A549 treated with Mapracorat at 1 μM for 4 hours (cell line): ENCODE data around the gene UTP11. TPM values are rescaled to one million over a fixed set of nuclear protein-coding genes. Genes with fewer than 3 reads are reported as not detected.

Source experiments
- total RNA-seq: library from RNA; stranded (reverse); fragments of 200-300 nt; extraction: Qiagen RNA extraction; gene quantifications from 5 replicates; pipeline ENCODE4 v1.2.3, GENCODE V29; 2022

The UTP11 gene, protein sequence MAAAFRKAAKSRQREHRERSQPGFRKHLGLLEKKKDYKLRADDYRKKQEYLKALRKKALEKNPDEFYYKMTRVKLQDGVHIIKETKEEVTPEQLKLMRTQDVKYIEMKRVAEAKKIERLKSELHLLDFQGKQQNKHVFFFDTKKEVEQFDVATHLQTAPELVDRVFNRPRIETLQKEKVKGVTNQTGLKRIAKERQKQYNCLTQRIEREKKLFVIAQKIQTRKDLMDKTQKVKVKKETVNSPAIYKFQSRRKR
- total RNA-seq: 38.8 to 68.4 TPM (median 40.1 TPM) in 5 replicates

DNA sequence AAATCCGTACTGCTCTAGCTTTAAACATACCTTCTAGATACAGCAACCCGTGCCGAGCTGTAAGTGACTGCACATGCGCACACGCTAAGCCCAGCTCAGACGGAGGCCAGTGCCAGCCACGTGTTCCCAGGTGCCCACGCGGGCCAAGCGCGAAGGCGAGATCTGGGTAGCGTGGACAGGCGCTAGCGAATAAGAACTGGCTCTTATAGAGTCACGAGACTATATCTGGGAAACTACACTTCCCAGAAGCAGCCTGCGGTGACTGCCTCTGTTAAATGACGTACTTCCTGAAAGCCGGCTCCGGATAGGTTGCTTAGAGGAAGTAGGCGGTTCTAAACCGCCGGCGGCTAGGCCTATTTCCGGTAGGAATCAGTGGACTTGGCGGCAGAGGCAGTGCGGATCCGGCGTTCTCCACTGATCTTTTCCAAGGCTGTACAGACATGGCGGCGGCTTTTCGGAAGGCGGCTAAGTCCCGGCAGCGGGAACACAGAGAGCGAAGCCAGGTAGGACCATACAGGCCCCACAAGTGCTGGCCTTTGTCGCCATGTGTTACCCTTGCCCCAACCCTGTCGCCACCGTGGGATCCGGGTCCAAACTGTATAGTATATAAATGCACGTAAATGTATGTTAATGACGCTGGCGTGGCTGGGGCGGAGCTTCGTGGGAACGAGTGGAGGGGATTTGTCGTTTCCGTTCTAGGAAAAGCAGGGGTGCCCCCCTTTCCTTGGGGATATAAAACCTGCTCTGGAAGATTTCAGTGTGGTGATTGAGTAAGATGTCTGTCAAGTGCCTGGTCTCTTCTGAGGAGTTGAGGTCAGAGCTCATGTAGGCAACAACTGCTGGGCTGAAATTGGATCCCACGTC lies at the start of gene UTP11:
TSS of gene UTP11 (plus strand) at position 372 of the 864 bp plus-strand sequence. CDS start at position 441, 69 bp downstream.

DNA sequence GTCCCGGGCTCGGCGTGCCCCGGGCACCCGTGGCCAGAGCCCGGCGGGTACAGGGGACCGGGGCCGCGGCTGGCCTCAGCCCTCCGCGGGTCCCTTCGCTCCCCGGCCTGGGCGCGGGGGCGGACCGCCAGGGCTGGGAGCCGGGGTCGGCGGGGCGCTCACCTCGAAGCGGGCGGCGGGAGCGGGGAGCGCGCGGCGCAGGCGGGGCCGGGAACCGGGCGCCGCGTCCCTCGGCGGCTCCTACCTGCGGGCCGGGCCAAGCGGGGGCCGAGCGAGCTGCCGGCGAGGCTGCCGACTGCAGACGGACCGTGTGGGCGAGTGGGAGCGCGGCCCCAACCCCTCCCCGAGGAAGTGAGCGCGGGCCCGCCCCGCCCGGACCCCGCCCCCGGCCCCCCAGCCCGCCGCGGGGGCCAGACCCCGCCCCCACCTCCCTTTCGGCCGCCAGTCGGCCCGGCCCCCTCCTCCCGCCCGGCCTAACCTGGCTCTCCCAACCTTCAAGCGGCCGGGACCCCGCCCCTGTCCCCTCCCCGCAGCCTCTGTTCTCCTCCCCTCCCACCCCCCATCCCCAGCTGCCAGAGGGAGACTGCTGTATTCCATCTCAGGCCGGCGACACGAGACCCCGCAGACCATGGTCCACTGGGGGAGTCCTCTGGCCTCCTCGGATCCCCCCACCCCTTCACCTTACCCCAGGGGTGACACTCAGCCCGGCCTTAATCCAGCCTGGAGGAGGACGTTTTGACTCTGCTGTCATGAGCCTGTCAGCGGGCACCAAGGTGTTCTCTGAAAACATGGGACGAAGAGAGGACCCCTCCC lies 7.1 kb upstream of the UTP11 start, which contains the start of gene FHL3:
TSS of gene FHL3 (minus strand) at position 320 of the 813 bp plus-strand sequence. CDS start 6,102 bp downstream, outside the sequence.

DNA sequence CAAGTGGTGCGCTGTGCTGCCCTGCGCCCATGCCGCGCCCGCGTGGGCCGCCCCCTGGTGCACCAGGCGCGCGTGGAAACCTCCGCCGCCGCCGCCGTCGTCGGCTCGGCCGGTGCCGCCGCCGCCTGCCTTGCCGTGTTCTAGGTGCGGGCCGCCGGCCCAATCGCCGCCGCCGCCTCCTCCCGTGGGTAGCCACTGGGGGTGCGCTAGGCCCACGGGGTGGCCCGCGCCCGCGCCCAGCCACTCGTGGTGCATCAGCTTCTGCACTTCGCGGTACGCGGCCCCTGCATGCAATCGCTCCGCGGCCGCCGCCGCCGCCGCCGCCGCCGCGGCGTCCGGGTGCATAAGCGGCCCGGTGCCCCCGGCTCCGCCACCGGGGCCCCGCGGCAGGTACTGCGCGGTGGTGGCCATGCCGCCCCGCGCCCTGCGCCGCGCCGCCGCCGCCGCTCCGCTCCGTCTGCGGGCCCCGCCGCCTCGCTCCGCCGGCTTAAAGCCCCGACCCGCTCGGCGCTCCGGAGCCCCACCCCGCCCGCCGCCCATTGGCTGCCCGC lies 33.9 kb downstream of the UTP11 start, which contains the start of gene POU3F1:
TSS of gene POU3F1 (minus strand) at position 461 of the 551 bp plus-strand sequence. CDS start at position 411, 50 bp downstream.

Other genes with a start within 250 kb of the UTP11 start
- 0.76 to 1.2 TPM (median 1.1 TPM) in 5 replicates for gene EPHA10, start 247.6 kb upstream of the UTP11 start, total RNA-seq
- gene MANEAL, start 218.9 kb upstream of the UTP11 start, total RNA-seq: 21.1 to 25.5 TPM (median 24.9 TPM) in 5 replicates
- 38.0 to 61.6 TPM (median 57.4 TPM) in 5 replicates for gene C1orf122, start 204.9 kb upstream of the UTP11 start, total RNA-seq
- 12.1 to 18.9 TPM (median 16.9 TPM) in 5 replicates for gene YRDC, start 204.5 kb upstream of the UTP11 start, total RNA-seq
- 3.8 to 5.3 TPM (median 4.3 TPM) in 5 replicates for gene MTF1, start 153.1 kb upstream of the UTP11 start, total RNA-seq
- 4.0 to 4.6 TPM (median 4.2 TPM) in 5 replicates for gene INPP5B, start 65.7 kb upstream of the UTP11 start, total RNA-seq
- gene SF3A3, start 22.7 kb upstream of the UTP11 start, total RNA-seq: 45.5 to 82.5 TPM (median 50.3 TPM) in 5 replicates
- gene FHL3, start 7.2 kb upstream of the UTP11 start, total RNA-seq: 7.0 to 10.6 TPM (median 8.6 TPM) in 5 replicates
- gene POU3F1, start 34.1 kb downstream of the UTP11 start, total RNA-seq: not detected in 5 replicates